IPS-15b (cell line): Measurements from ENCODE around the gene A3GALT2.

Source experiments
- H3K27me3 ChIP-seq: one replicate; pipeline ENCODE4 v1.6.1; 2013; ENCODE audit warnings: low read length; ENCODE audit not compliant: control insufficient read depth, insufficient read depth
- H3K36me3 ChIP-seq: one replicate; pipeline ENCODE4 v1.6.1; 2013; ENCODE audit warnings: low read length; ENCODE audit not compliant: control insufficient read depth, insufficient read depth
- H3K4me1 ChIP-seq: one replicate; pipeline ENCODE4 v1.6.1; 2013; ENCODE audit warnings: mild to moderate bottlenecking, low read length; ENCODE audit not compliant: control insufficient read depth, insufficient read depth
- H3K4me3 ChIP-seq: one replicate; pipeline ENCODE4 v1.5.1; 2013; ENCODE audit warnings: low read depth, low read length
- H3K9ac ChIP-seq: one replicate; pipeline ENCODE4 v1.6.1; 2013; ENCODE audit warnings: low read depth, mild to moderate bottlenecking, low read length
- H3K9me3 ChIP-seq: one replicate; pipeline ENCODE4 v1.6.1; 2013; ENCODE audit warnings: mild to moderate bottlenecking, low read length; ENCODE audit not compliant: control insufficient read depth, insufficient read depth

Gene A3GALT2

GRCh38 chr1:33361532-33362235, 40.8 kb upstream of the A3GALT2 start:
- no peak overlapping the region for H3K9ac ChIP-seq
- H3K36me3 ChIP-seq: no peaks in the 10 kb centered on the region
- no peak overlapping the region for H3K4me3 ChIP-seq
- no peaks in the 10 kb centered on the region for H3K9me3 ChIP-seq
- H3K4me1 ChIP-seq: peaks cover 33% of the 10 kb centered on the region
- H3K27me3 ChIP-seq: peaks cover 29% of the 10 kb centered on the region

- H3K27me3 ChIP-seq: peaks cover 28% of the 10 kb centered on the region
Measured at GRCh38 chr1:33360367-33360766, 39.5 kb upstream of the A3GALT2 start.

GRCh38 chr1:33359931-33360330, 39.0 kb upstream of the A3GALT2 start:
- peaks cover 33% of the 10 kb centered on the region for H3K4me1 ChIP-seq
- H3K4me3 ChIP-seq: no peak overlapping the region
- H3K36me3 ChIP-seq: no peaks in the 10 kb centered on the region
- peaks cover 31% of the 10 kb centered on the region for H3K27me3 ChIP-seq
- H3K9me3 ChIP-seq: no peaks in the 10 kb centered on the region
- no peak overlapping the region for H3K9ac ChIP-seq

More at GRCh38 chr1:33360367-33360766, 39.5 kb upstream of the A3GALT2 start:
- Histone ChIP-seq H3K4me3 (no peak overlapping the region), H3K9me3 (no peaks in the 10 kb centered on the region), H3K4me1 (peaks cover 33% of the 10 kb centered on the region), H3K9ac (no peak overlapping the region), H3K36me3 (no peaks in the 10 kb centered on the region)

- H3K9me3 ChIP-seq: no peaks in the 10 kb centered on the region
Measured at GRCh38 chr1:33358795-33359503, 38.1 kb upstream of the A3GALT2 start.

GRCh38 chr1:33358114-33358794, 37.4 kb upstream of the A3GALT2 start:
- Histone ChIP-seq H3K27me3 (peaks cover 48% of the 10 kb centered on the region), H3K4me1 (peaks cover 19% of the 10 kb centered on the region), H3K9ac (no peak overlapping the region), H3K36me3 (no peaks in the 10 kb centered on the region), H3K4me3 (no peak overlapping the region), H3K9me3 (no peaks in the 10 kb centered on the region)

More at GRCh38 chr1:33358795-33359503, 38.1 kb upstream of the A3GALT2 start:
- Histone ChIP-seq H3K27me3 (peaks cover 41% of the 10 kb centered on the region), H3K36me3 (no peaks in the 10 kb centered on the region), H3K9ac (no peak overlapping the region), H3K4me3 (no peak overlapping the region), H3K4me1 (peaks cover 24% of the 10 kb centered on the region)

GRCh38 chr1:33357099-33357498, 36.2 kb upstream of the A3GALT2 start:
- H3K36me3 ChIP-seq: no peaks in the 10 kb centered on the region
- peaks cover 14% of the 10 kb centered on the region for H3K4me1 ChIP-seq
- peaks cover 60% of the 10 kb centered on the region for H3K27me3 ChIP-seq
- no peak overlapping the region for H3K4me3 ChIP-seq
- H3K9me3 ChIP-seq: no peaks in the 10 kb centered on the region
- no peak overlapping the region for H3K9ac ChIP-seq

- Histone ChIP-seq H3K36me3 (no peaks in the 10 kb centered on the region), H3K9ac (no peak overlapping the region), H3K9me3 (no peaks in the 10 kb centered on the region), H3K27me3 (peaks cover 78% of the 10 kb centered on the region), H3K4me3 (no peak overlapping the region), H3K4me1 (peaks cover 4% of the 10 kb centered on the region)
Measured at GRCh38 chr1:33354707-33355316, 33.9 kb upstream of the A3GALT2 start.

GRCh38 chr1:33353531-33353930, 32.6 kb upstream of the A3GALT2 start:
- no peak overlapping the region for H3K9ac ChIP-seq
- peaks cover 71% of the 10 kb centered on the region for H3K27me3 ChIP-seq
- peaks cover 5% of the 10 kb centered on the region for H3K4me1 ChIP-seq
- H3K36me3 ChIP-seq: no peaks in the 10 kb centered on the region
- H3K9me3 ChIP-seq: no peaks in the 10 kb centered on the region
- no peak overlapping the region for H3K4me3 ChIP-seq

- H3K36me3 ChIP-seq: no peaks in the 10 kb centered on the region
- no peaks in the 10 kb centered on the region for H3K9me3 ChIP-seq
- H3K4me3 ChIP-seq: no peak overlapping the region
- H3K4me1 ChIP-seq: peaks cover 18% of the 10 kb centered on the region
- H3K27me3 ChIP-seq: peaks cover 88% of the 10 kb centered on the region
- no peak overlapping the region for H3K9ac ChIP-seq
Measured at GRCh38 chr1:33351281-33351660, 30.4 kb upstream of the A3GALT2 start.

GRCh38 chr1:33350611-33351280, 29.8 kb upstream of the A3GALT2 start:
- Histone ChIP-seq H3K27me3 (peaks cover 91% of the 10 kb centered on the region), H3K9ac (no peak overlapping the region), H3K9me3 (no peaks in the 10 kb centered on the region), H3K36me3 (no peaks in the 10 kb centered on the region), H3K4me1 (peaks cover 18% of the 10 kb centered on the region), H3K4me3 (peak overlapping the region; percentile 67)
